Stimulated activated CD8-positive, alpha-beta memory T cell treated with anti-CD3 and anti-CD28 coated beads, Interleukin-4, amount 100 ng/mL, for 4 hours (primary cell): ENCODE data around the gene OR2A1.
"Not testable (repeated sequence)": the region's sequence is repeated elsewhere in the genome, so short reads cannot be mapped to it uniquely, and the experiment has no call there.

ENCODE experiments used
- DNase-seq, 2 donors: peaks; one replicate each; pipeline ENCODE4 v3.0.0-alpha.2; 2020; ENCODE audit warnings: low read depth in 2 of 2, low spot score in 1 of 2

OR2A1 gene, protein sequence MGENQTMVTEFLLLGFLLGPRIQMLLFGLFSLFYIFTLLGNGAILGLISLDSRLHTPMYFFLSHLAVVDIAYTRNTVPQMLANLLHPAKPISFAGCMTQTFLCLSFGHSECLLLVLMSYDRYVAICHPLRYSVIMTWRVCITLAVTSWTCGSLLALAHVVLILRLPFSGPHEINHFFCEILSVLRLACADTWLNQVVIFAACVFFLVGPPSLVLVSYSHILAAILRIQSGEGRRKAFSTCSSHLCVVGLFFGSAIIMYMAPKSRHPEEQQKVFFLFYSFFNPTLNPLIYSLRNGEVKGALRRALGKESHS

DNA sequence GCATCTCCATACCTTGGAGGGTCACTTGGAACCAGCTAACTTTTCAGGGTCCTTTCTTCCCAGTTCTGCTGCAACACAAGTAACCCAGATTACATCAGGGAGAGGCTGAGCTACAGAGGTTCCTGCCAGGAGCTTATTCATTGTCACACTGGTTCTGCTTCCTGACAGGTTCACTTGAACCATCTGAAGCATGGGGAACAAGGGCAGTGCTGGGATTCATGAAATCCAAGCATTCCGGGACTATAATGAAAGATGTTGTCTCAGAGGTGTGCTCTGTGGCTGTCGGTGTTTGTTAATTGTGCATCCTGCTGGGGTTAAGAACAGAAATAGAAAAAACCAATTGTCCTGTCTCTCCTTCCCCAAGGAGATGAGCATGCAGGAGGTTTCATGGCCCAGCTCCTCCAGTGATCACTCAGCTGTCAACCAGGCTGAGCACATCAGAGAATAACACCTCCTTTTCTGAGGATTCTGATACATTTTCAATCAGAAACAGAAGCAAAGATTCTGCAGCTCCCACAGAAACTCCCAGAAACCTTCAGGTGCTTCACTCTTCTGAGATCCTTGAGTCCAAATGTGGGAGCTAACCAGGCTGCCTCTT lies at the start of gene OR2A1:
OR2A1 (plus strand) TSS at position 548 of the 598 bp plus-strand sequence. CDS start 5,706 bp downstream, outside the sequence.
- not testable (repeated sequence) for DNase-seq

DNA sequence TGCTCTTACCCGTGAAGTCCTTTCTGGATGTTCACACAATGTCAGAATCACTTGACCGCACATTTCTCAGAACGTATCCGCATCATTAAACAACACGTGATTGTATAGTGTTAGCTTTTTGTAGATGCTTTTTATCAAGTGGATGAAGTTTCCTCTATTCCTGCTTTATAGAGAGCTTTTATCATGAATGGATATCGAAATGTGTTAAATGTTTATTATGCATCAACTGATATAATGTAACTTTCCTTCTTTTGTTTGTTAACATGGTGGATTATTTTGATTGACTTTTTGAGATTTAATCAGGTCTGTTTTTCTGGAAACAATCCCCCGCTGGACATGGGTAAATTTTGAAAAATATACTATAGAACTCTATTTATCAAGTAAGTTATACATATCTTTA lies 47.5 kb upstream of the OR2A1 start, which contains the start of gene OR2A7:
OR2A7 (minus strand) TSS at position 101 of the 400 bp plus-strand sequence. CDS start 5,164 bp downstream, outside the sequence.
- DNase-seq = not testable (repeated sequence)

DNA sequence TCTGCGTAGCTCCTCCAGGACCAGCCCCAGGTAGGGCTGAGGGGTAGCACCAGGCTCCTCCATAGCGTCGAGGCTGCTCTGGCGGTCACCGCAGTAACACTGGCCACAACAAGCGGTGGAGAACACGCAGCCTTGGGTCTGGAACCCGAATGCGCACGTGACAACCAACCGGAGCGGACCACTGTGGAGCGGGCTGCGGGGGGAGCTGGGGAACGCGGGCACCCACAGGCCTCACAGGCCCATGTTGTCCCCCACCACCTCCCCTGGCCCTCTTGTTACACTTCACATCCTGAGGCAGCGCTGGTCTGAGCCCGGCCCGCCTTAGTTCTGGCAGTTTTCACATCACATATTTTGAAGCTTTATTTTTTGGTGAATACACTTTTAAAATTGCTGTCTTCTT lies 43.0 kb upstream of the OR2A1 start, which contains the start of gene CTAGE8:
CTAGE8 (minus strand) TSS at position 101 of the 400 bp plus-strand sequence; CDS start at position 63, 38 bp downstream.
- not testable (repeated sequence) for DNase-seq

GRCh38 chr7:144275281-144275680 lies 36.9 kb upstream of the OR2A1 start:
- not testable (repeated sequence) for DNase-seq

DNA sequence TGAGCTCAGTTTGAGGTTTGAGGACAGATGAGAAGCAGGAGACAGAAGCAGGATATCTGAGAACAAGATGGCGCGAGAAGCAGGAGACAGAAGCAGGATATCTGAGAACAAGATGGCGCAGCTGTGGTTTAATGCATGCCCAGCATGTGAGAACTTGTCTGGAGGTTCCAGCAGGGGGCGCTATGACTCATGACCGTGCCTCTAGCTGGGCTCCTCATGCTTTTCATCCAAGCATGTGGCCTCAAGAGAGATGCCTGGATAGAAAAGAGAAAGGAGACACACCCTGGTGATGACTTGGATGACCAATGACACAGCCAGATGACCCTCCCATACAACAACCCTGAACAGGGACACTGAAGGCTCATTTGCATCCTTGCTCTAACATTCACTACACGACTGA lies 32.2 kb upstream of the OR2A1 start:
- DNase-seq = not testable (repeated sequence)

- DNase-seq = not testable (repeated sequence)
Measured at GRCh38 chr7:144281981-144282380, 30.2 kb upstream of the OR2A1 start.

GRCh38 chr7:144282490-144282889 lies 29.7 kb upstream of the OR2A1 start:
- DNase-seq = not testable (repeated sequence)

DNA sequence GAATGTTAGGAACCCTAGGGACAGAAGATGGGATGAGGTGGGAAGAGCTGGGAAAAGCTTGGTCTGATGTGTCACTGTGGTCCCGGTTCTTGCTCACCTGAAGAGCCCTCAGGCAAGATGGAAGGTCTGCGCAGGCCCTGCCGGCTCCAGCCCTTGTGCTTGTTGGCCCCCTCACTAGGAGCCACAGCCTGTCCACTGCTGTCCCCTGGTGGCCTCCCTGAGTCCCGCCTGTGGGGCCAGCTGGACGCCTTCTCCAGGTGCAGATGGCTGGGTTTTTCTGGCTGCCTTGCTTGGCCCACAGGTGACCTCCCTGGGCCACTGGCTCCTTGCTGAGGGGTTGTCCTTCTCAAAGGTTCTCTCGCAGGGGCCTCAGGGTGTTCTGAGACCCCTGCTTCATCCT lies 28.5 kb upstream of the OR2A1 start:
- not testable (repeated sequence) for DNase-seq

GRCh38 chr7:144287171-144287784 lies 24.9 kb upstream of the OR2A1 start:
- not testable (repeated sequence) for DNase-seq

GRCh38 chr7:144291607-144292006 lies 20.6 kb upstream of the OR2A1 start:
- not testable (repeated sequence) for DNase-seq

GRCh38 chr7:144292384-144293161 lies 19.6 kb upstream of the OR2A1 start:
- DNase-seq = not testable (repeated sequence)

- DNase-seq = not testable (repeated sequence)
Measured at GRCh38 chr7:144293794-144294499, 18.3 kb upstream of the OR2A1 start.

DNA sequence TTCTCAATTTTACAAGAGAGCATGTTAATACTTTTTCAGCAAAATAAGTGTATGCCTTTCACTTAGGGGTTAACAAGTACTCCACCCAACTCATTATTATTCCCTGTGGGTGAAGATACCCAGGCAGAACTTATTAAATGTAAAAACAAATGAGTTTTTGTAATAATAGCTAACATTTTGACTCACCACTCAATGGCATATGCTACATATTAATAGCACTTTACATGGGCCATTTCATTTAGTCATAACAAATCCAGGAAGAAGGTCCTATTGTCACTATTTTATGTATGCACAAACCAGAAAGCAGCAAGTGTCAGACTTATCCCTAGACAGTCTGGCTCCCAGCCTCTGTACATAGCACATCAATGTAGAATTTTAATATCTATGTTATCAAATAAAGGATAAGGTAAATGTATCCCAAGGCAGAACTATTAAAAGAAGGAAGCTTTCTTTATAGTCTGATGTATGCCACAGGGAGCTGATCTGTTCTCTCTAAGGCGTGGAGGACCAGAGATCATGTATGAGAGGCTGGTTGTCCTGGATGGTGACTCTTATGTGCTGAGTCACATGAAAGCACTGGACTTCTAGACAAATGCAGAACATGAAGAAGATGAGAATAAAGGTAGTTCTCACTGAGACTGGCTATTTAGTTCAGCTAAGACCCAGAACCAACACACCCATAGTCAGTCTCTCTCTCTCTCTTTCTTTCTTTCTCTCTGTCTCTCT lies 9.5 kb upstream of the OR2A1 start:
- DNase-seq = not testable (repeated sequence)

DNA sequence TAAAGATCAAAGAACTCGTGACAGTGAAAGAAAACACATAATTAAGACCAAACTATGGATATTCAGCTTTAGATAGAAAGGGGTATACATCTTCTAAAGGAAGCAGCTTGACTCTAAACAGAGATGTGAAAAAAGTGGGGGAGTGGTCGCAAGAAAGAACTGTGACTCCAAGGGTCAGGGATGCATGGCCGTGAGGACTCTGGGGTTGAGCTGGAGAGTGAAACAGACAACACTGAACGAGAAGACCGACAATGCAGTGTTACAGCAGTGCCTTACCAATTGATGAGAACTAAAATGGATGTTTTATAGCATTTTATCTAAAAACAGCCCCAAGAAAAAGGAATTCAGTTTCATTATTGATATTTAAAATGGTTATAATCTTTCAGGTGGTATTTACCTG lies 8.6 kb upstream of the OR2A1 start:
- DNase-seq = not testable (repeated sequence)

DNA sequence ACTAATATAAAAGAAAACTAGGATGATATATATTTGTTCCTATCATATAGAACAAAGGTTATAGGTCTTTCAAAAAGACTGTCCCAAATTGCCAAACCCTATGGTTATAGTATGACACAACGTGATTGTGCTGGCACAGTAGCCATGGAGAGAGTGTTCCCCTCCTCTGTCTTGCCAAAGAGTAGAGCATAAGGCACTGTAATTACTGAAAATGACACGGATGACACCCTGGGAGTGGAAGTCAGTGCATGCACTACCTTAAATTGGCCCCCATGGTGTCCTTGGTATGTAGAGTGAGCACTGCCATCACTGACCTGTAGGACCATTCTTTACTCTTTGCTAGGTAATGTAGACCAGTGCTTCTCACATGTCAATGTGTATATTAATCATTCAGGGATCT lies 7.1 kb upstream of the OR2A1 start:
- DNase-seq = not testable (repeated sequence)

- DNase-seq = not testable (repeated sequence)
Measured at GRCh38 chr7:144309702-144310101, 2.5 kb upstream of the OR2A1 start.

GRCh38 chr7:144311218-144311617 lies 1.0 kb upstream of the OR2A1 start:
- not testable (repeated sequence) for DNase-seq

DNA sequence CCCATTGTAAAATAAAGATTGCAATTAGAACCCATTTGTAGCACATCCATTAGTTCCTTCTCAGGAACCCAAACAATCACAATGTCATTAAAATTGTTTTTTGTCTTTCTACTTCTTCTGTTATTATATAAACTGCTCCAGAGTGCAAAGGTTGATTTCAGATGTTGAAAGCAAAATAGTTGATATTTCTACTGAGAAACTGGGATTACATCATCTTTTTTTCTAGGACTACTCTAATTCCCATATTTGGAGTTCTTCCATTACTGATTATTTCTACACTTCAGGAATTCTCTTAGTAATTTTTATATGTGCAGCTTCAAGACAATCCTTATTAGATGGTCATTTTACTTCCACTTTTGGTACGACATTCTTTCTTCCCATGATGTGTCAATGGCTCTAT lies 5.3 kb downstream of the OR2A1 start:
- not testable (repeated sequence) for DNase-seq

DNA sequence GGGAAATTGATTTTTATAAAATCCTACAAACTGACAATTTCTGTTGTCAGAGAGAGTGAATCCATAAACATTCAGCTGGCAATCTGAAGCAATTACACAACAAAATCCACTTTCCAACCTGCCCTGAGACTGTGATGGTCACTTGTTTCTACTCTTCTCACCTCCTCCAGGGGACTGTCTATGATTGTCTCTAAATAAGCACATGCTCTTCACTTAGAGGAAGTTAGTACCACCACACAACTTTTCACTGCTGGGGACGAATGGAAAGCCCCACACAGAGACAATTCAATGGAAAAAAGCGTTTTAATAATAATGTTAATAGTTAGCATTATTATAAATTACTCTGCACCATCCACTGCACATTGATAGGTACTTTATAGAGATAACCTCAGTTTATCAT lies 7.3 kb downstream of the OR2A1 start:
- DNase-seq = not testable (repeated sequence)
